K562 (cell line): ENCODE results near the gene DROSHA. TPM values are rescaled to one million over a fixed set of nuclear protein-coding genes. Genes with fewer than 3 reads are reported as not detected.

Experiments
- ATAC-seq: fragments of 200-7000 bp; cut with Tn5 transposase; 3 replicates; pipeline ENCODE4 v1.9.1; 2020; ENCODE audit warnings: moderate library complexity
- BruUV-seq: library from RNA; stranded (reverse); fragments of 400-500 nt; replicated peaks from 2 replicates; lab custom pipeline; 2021; lab: Mats Ljungman, UMichigan
- CTCF ChIA-PET: fragments of 300-600 bp; formaldehyde crosslinking; extraction: SDS; loops from one replicate; lab custom pipeline; 2021; ENCODE audit warnings: low intra/inter-chr PET ratio; lab: Yijun Ruan, JAX
- POLR2A ChIA-PET: fragments of 300-600, 350-650 bp; sonication (Branson Sonifier 250); formaldehyde crosslinking; extraction: SDS; loops from one replicate; lab custom pipeline; 2021; ENCODE audit warnings: antibody characterized with exemption, inconsistent platforms; lab: Yijun Ruan, JAX
- DNase-seq, 4 experiments: peaks; one replicate each; pipeline versions ENCODE4 v3.0.0 to v3.0.0-alpha.2; 2011 to 2018; ENCODE audit warnings: low spot score in 3 of 4, mixed read lengths in 3 of 4; ENCODE audit errors: extremely low read depth in 1 of 4
- FAIRE-seq: peaks from 2 replicates; lab custom pipeline; 2011; peaks lifted over from hg19 to GRCh38; lab: Jason Lieb, UNC
- H2AFZ ChIP-seq: 2 replicates; pipeline ENCODE4 v1.6.0; 2011; ENCODE audit warnings: low read depth, low read length, control low read depth, inconsistent platforms
- H3K27ac ChIP-seq: fragments of 200-600 bp; 3 replicates; pipeline ENCODE4 v1.8.0; 2011; ENCODE audit warnings: low read depth, mild to moderate bottlenecking, control low read depth, inconsistent platforms, low read length, moderate library complexity, mixed read lengths; ENCODE audit errors: extremely low read depth
- H3K27me3 ChIP-seq, 2 experiments: fragments of 300-600 bp in 1 of 2; 2 replicates in 1 of 2; 3 replicates in 1 of 2; pipeline versions ENCODE4 v1.6.0 to v1.8.0; 2011; ENCODE audit warnings: inconsistent platforms in 2 of 2, low read length in 2 of 2, mild to moderate bottlenecking in 1 of 2, mixed read lengths in 1 of 2, moderate library complexity in 1 of 2; ENCODE audit not compliant: control insufficient read depth in 2 of 2, insufficient read depth in 2 of 2
- H3K36me3 ChIP-seq: fragments of 300-600 bp; 3 replicates; pipeline ENCODE4 v1.8.0; 2011; ENCODE audit warnings: mild to moderate bottlenecking, low read length, inconsistent platforms; ENCODE audit not compliant: control insufficient read depth, insufficient read depth
- H3K4me1 ChIP-seq, 2 experiments: fragments of 200-600 bp in 1 of 2; replicated peaks in 1 of 2; 2 replicates in 1 of 2; 3 replicates in 1 of 2; pipeline versions ENCODE4 v1.5.1 to v1.8.0; 2011; ENCODE audit warnings: inconsistent platforms in 2 of 2, low read length in 2 of 2, mild to moderate bottlenecking in 1 of 2, mixed read lengths in 1 of 2, moderate library complexity in 1 of 2; ENCODE audit not compliant: control insufficient read depth in 2 of 2, insufficient read depth in 2 of 2
- H3K4me2 ChIP-seq: 2 replicates; pipeline ENCODE4 v1.6.1; 2011; ENCODE audit warnings: low read length, control low read depth, inconsistent platforms, mixed read lengths; ENCODE audit not compliant: insufficient read depth
- H3K4me3 ChIP-seq: fragments of 200-600 bp; sonication (generic), shearing (Covaris generic); 2 replicates; pipeline ENCODE4 v1.5.1; 2016; ENCODE audit warnings: control low read depth, inconsistent platforms
- H3K79me2 ChIP-seq: fragments of 200-600 bp; 3 replicates; pipeline ENCODE4 v1.8.0; 2011; ENCODE audit warnings: low read length, inconsistent platforms; ENCODE audit not compliant: control insufficient read depth, insufficient read depth
- H3K9ac ChIP-seq, 2 experiments: 2 replicates each; pipeline versions ENCODE4 v1.6.0 to v1.6.1; 2011; ENCODE audit warnings: low read depth in 2 of 2, low read length in 2 of 2, control low read depth in 1 of 2, inconsistent platforms in 1 of 2, mild to moderate bottlenecking in 1 of 2, mixed read lengths in 1 of 2; ENCODE audit not compliant: insufficient read depth in 1 of 2
- H3K9me1 ChIP-seq: one replicate; pipeline ENCODE4 v1.6.0; 2011; ENCODE audit warnings: inconsistent platforms, mild to moderate bottlenecking, low read length, moderate library complexity; ENCODE audit not compliant: control insufficient read depth, insufficient read depth
- H3K9me3 ChIP-seq: replicated peaks from 2 replicates; pipeline ENCODE4 v1.5.1; 2011; ENCODE audit warnings: low read depth, low read length, inconsistent platforms; ENCODE audit not compliant: control insufficient read depth, insufficient read depth
- H4K20me1 ChIP-seq: replicated peaks from 2 replicates; pipeline ENCODE4 v1.6.1; 2011; ENCODE audit warnings: low read length, inconsistent platforms, mixed read lengths; ENCODE audit not compliant: control insufficient read depth, insufficient read depth
- C11orf30 ChIP-seq: fragments of 450-650 bp; IDR thresholded peaks from 2 replicates; pipeline ENCODE4 v1.6.1; 2016; ENCODE audit warnings: low read depth, mild to moderate bottlenecking
- ELF2 ChIP-seq: fragments of 250-450 bp; sonication (Bioruptor Pico); IDR thresholded peaks from 2 replicates; pipeline ENCODE4 v1.5.0; 2021; ENCODE audit warnings: mild to moderate bottlenecking
- ETV6 ChIP-seq, 3 experiments: fragments of 150-350 bp in 1 of 3; sonication (generic) in 1 of 3; formaldehyde crosslinking in 1 of 3; IDR thresholded peaks; 2 replicates each; pipeline versions ENCODE4 v1.6.1 to v1.8.0; 2014 to 2022; ENCODE audit warnings: borderline replicate concordance in 2 of 3, low read depth in 2 of 3, antibody characterized with exemption in 1 of 3, low read length in 1 of 3, mild to moderate bottlenecking in 1 of 3, missing genetic modification reagents in 1 of 3
- ILK ChIP-seq: fragments of 450-650 bp; IDR thresholded peaks from 2 replicates; pipeline ENCODE4 v1.6.1; 2016; ENCODE audit warnings: missing genetic modification characterization, low read depth, mild to moderate bottlenecking, missing compliant biosample characterization, moderate library complexity, borderline replicate concordance
- MAFF ChIP-seq: IDR thresholded peaks from 2 replicates; pipeline ENCODE4 v1.6.1; 2012; ENCODE audit warnings: low read length, improper control_type of control experiment
- MAFG ChIP-seq: fragments of 450-650 bp; conservative IDR thresholded peaks from 2 replicates; pipeline ENCODE4 v1.6.1; 2016; ENCODE audit warnings: missing genetic modification characterization, missing compliant biosample characterization
- MAFK ChIP-seq: IDR thresholded peaks from 2 replicates; pipeline ENCODE4 v1.6.1; 2011; ENCODE audit warnings: low read length, improper control_type of control experiment
- RNF219 ChIP-seq: fragments of 250-450 bp; sonication (Bioruptor Pico); IDR thresholded peaks from 2 replicates; pipeline ENCODE4 v1.5.0; 2022; ENCODE audit warnings: mild to moderate bottlenecking
- ZNF212 ChIP-seq: fragments of 450-650 bp; formaldehyde crosslinking; IDR thresholded peaks from 2 replicates; pipeline ENCODE4 v1.4.0; 2020; ENCODE audit warnings: mild to moderate bottlenecking
- ZNF316 ChIP-seq: fragments of 450-650 bp; IDR thresholded peaks from 2 replicates; pipeline ENCODE4 v1.6.1; 2016
- WGBS: fragments of 100-300 bp; shearing (Covaris generic); methylation state at CpG from one replicate; pipeline ENCODE4 v1.1.6; 2016; ENCODE audit warnings: low coverage, mixed read lengths; ENCODE audit not compliant: insufficient coverage; ENCODE audit errors: missing lambda C conversion rate; 5-methylcytosine and 5-hydroxymethylcytosine counted together
- in situ Hi-C: fragments of 300-500 bp; cut with MboI; formaldehyde crosslinking; loops from 4 replicates; pipeline ENCODE4 v1.15.0; 2018; ENCODE audit warnings: inconsistent platforms, mixed read lengths
- intact Hi-C: fragments of 100-400 bp; cut with micrococcal nuclease; formaldehyde crosslinking; loops from 2 replicates; pipeline ENCODE4 v1.14.2; 2022
- polyA plus RNA-seq, 8 experiments: library from polyadenylated mRNA; depleted of rRNA in 4 of 8; stranded (reverse) in 5 of 8; unstranded in 3 of 8; fragments of >200 nt; fragmentation: Nextera tagmentation in 2 of 8; fragmentation: Illumina TruSeq in 1 of 8; extraction: Ambion mirVana in 2 of 8; extraction: Trizol in 1 of 8; gene quantifications; 2 replicates each; pipeline versions ENCODE4 v1.2.1 to v1.2.3, GENCODE V29; 2011 to 2014; ENCODE audit warnings: inconsistent platforms in 1 of 8, missing spikeins in 1 of 8
- total RNA-seq, 7 experiments: library from RNA; depleted of rRNA in 6 of 7; stranded (reverse); fragments of >200 nt in 6 of 7; fragmentation: Illumina TruSeq in 2 of 7; extraction: Trizol in 2 of 7; gene quantifications; 2 replicates each; pipeline versions ENCODE4 v1.2.1 to v1.2.3, GENCODE V29; 2011 to 2021; ENCODE audit warnings: low replicate concordance in 1 of 7

DROSHA gene
- total and polyA plus RNA-seq, 9 of the 15 experiments (the other 6 are each of a cell fraction or from before 2014, with no cell fraction given) = 52.5 to 109 (median 68.9) TPM

- H2AFZ ChIP-seq = no peak overlapping the region
- peaks cover 9 to 17% of the 10 kb centered on the region in 2 experiments; a peak in 4 of 5 replicates for H3K27me3 ChIP-seq
- intact Hi-C loops (no loop called here), in situ Hi-C loops (loop anchor here (25.0 kb wide), 1 partner anchor 1038 kb away; no protein-coding TSS in a partner anchor)
- H3K9me1 ChIP-seq = no peaks in the 10 kb centered on the region
- H3K9me3 ChIP-seq = no peaks in the 10 kb centered on the region
- no peaks in the 10 kb centered on the region for H4K20me1 ChIP-seq
- FAIRE-seq (no peak), ATAC-seq (no peak), DNase-seq (no peak)
- 3% methylated on average over 4 of the region's 4 CpGs for WGBS
- no peaks in the 10 kb centered on the region for H3K36me3 ChIP-seq
- BruUV-seq = no TSS peak
- H3K4me2 ChIP-seq = no peak overlapping the region
- H3K4me3 ChIP-seq = no peak overlapping the region
- H3K79me2 ChIP-seq = no peaks in the 10 kb centered on the region
- TF ChIP-seq ILK (no peak), MAFG (tag) (peak; percentile 67), ZNF316 (peak; percentile 85), ZNF212 (no peak), ETV6 (IDR thresholded peaks at IDR 0.05; ENCODE audit: borderline replicate concordance in 1 of 2, low read depth in 2 of 2, low read length in 1 of 2) (no peak), ETV6 (CRISPR knock-in tag; IDR thresholded peaks at IDR 0.05; ENCODE audit: borderline replicate concordance) (no peak), MAFK (peak; percentile 54), ELF2 (CRISPR knock-in tag) (no peak), RNF219 (CRISPR knock-in tag) (no peak), C11orf30 (peak; percentile 59), MAFF (peak; percentile 61)
- no peak overlapping the region for H3K9ac ChIP-seq
- CTCF ChIA-PET = no interaction called here
- POLR2A ChIA-PET = interaction anchor here (0.6 kb wide), 1 partner anchor 63 kb away, joined by 3 read pairs; no protein-coding TSS in a partner anchor
- no peak overlapping the region for H3K27ac ChIP-seq
- no peaks in the 10 kb centered on the region for H3K4me1 ChIP-seq
Measured at GRCh38 chr5:31574772-31575171, 42.9 kb upstream of the DROSHA start.
